Measurements from ENCODE around the gene PDK4.

GRCh38 chr7:95601316-95601715 lies 5.0 kb upstream of the PDK4 start:
- TF ChIP-seq POLR2A (IDR thresholded peaks at IDR 0.05; ENCODE audit: low read depth, low read length), result no peak
- TF ChIP-seq POLR2AphosphoS5 (IDR thresholded peaks at IDR 0.05; ENCODE audit: low read depth, low read length), result no peak
